T-helper 22 cell (primary cell): ENCODE data around the gene PDPK1.
"Not testable (repeated sequence)": the region's sequence is repeated elsewhere in the genome, so short reads cannot be mapped to it uniquely, and the experiment has no call there.

ENCODE experiments used
- DNase-seq: peaks from one replicate; pipeline ENCODE4 v3.0.0-alpha.2; 2020; ENCODE audit warnings: low read depth

The PDPK1 gene

DNA sequence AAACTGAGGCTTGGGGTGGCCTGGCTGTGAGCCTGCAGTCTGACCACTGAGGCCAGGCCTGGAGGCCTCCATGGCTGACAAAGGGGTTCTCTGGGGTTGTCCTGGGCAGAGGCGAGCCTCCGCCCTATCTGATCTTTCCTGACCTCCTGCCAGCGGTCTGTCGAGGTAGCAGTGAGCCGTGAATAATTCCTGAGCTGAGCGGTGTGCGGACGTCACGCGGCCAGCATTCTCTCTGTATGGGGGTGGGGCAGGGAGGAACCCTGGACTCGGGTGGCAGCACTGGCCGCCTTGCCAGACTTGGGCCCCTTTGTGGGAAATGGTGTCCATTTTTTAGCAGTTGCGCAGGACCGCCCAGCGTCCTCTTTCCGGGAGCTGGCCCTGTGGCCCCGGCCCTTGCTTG, 74.1 kb downstream of the PDPK1 start:
- not testable (repeated sequence) for DNase-seq

DNA sequence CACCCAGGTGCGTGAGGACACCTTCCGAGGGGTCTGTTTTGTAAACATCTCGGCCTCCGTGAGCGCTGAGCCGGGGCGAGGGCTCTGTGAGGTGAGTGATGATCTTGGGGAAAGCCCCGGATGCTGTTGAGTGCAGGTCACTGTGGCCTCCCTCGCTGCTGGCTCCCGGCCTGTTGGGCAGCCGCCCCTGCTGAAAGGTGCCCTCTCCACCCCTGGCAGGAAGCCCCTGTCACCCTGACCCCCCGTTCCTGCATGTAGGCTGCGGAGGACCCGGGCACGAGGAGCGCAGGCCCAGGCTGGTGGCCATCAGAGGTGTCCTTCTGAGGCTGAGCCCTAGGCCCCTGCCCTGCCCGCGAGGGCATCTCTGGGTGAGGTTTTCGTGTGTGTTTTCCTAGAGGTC, 75.4 kb downstream of the PDPK1 start:
- not testable (repeated sequence) for DNase-seq

DNA sequence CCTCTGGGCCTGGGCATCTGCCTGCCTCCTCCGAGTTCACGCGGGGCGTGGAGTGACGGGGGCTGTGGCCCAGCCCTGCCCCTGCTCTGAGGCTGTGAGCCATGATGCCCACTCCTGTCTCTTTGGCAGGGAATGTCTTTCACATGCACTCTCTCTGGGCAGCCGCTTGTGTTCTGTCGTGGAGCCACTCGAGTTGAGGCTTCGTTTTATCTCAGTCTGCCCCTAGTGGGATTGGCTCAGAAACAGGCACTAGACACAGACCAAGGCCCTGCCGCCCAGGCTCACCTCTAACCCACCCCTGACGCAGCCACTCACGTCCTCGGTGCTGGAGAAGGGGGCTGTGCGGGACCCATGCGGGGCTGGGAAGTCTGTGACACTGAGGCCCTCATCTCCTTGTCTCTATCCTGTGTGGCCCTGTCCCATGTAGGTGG, 77.0 kb downstream of the PDPK1 start:
- DNase-seq = no peak

DNA sequence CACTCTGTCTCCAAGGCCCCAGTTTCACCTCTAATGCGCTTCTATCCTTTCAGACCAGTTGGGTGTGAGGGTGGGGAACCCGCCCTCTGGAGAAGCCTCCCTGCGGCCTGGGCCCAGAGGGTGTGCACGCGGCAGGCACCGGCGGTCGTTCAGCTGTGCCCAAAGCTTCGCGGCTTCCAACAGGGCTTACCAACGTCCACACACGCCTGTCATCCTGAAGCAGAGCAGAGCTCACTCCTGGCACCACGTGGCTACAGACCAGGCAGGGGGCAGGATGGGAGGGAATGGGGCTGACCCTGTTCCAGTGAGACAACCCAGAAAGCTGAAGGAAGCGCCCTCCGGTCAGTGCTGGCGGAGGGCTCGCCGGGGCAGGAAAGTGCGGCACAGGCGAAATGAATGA, 81.1 kb downstream of the PDPK1 start:
- DNase-seq = not testable (repeated sequence)

DNA sequence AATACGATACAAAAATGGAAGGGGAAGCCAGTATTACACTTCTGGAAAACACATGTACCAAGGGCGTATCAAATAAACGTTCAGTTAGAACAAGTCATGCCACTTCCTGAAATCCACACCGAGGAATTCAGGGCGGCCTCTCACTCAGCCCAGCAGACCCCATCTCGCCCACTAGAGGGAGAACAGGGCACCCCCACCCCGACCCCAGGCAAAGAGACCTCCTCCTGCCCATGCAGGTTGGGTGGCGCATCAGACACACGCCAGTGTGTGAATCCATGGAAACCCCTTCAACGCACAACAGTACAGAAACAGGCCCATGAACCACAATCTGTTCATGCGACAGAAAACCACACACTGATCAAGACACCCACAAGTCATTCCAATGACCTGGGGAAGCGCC, 81.8 kb downstream of the PDPK1 start:
- not testable (repeated sequence) for DNase-seq

DNA sequence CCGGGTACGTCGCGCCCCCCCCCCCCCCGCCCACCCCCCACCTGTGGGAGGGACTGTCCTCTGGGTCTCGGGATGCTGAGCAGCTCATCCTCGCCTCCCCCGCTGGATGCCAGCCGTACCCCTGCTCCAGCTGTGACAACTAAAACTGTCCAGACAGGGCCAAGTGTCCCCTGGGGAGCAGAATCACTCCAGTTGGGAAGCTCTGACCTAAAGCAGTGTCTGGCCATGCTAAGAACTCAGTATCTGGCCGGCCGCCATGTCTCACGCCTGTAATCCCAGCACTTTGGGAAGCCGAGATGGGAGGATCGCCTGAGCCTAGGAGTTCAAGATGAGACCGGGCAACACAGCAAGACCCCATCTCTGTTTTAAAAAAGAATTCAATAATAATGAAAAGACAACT, 83.0 kb downstream of the PDPK1 start:
- DNase-seq = not testable (repeated sequence)

DNA sequence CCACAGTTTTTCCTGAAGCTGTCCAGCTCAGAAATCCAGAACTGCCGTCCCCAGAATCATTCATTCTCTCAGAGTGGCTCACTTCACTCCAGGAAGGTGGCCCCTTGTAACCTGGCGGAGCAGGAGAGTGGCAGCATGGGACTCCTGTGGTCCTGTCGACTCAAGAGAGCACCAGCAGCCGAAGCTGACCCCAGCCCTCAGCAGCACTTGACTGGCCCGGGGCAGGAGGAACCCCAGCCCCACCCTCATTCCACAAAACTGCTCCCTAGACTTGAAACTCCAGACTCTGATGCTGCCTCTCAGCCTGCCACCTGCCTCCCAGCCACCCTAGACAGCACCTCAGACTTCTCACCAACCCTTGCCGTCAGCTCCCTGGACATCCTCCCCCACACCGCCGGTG, 83.6 kb downstream of the PDPK1 start:
- DNase-seq = not testable (repeated sequence)

DNA sequence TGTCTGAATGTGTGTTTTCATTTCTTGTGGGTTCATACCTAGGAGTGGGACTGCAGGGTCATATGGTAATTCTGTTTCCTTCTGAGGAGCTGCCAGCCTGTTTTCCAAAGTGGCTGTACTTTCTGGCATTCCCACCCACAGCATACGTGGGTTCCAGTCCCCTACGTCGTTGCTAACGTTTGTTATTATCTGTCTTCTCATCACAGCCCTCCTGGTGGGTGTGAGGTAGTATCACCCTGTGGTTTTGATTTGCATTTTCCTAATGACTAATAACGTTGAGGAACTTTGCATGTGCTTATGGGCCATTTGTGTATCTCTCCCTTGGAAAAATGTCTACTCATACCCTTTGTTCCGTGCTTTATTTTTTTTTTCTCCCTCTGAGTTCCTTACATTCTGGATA, 89.3 kb downstream of the PDPK1 start:
- DNase-seq = not testable (repeated sequence)

DNA sequence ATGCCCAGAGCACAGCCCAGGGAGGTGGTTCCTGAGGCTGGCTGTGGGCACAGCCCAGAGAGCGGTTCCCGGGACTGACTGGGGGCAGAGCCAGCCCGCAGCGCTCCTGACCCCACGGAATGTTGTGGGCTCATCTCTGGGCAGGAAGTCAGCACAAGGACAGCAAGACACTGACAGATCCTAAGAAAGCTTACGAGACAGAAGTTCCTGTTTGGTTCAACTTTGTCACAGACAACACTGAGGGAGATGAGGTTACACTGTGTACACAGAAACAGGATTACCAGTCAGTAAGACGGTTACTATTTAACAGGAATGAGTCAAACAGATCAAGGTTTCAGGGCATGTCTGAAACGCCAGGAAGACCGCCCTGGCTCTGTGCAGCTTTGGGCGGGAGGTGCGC, 93.4 kb downstream of the PDPK1 start:
- not testable (repeated sequence) for DNase-seq

DNA sequence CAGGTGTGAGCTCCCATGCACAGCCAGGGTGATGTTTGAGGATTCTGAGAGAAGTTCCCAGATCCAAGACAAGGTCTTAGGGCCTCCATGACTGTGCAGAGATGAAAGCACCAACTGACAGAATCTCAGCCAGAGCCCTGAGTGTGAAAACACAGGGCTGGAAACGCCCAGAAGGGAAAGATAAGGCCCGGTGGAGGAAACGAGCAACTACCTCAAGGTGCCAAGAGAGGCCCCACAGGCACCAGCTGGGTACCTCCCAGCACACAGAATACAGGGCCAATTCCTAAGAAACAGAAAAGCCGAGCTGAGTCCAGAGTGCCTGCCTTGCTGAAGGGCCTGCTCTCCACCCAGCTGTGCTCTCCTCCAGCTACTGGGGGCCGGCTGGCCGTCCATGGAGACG, 94.5 kb downstream of the PDPK1 start:
- DNase-seq = not testable (repeated sequence)

DNA sequence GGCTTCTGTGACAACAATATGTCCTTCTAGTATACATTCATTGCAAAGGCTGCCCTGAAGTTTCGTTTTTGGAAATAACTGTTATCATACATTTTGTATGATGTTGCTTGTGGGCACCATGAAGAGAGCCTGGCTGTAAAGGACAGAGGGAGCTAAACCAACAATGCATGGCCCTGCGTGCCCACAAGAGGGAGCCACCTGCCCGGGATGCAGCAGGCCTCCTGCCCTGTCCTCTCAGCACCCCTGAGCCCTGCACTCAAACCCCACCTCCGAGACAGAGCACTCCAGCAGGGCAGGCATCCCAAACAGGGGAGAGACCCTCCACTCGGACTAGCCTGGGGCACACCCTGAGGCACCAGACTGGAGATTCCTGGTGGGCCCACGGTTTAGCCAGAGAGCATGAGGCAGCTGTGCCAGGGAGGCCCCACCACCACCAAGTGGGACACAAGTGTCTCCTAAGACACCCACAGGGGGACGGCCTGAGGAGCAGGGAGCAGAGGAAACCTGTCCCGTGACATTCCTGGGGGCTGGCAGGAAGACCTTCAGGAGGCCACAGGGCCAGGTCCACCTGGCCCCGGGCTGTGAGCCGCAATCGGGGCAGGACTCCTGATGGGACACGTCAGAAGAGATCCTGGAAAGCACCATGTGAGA, 101.4 kb downstream of the PDPK1 start:
- DNase-seq = not testable (repeated sequence)

DNA sequence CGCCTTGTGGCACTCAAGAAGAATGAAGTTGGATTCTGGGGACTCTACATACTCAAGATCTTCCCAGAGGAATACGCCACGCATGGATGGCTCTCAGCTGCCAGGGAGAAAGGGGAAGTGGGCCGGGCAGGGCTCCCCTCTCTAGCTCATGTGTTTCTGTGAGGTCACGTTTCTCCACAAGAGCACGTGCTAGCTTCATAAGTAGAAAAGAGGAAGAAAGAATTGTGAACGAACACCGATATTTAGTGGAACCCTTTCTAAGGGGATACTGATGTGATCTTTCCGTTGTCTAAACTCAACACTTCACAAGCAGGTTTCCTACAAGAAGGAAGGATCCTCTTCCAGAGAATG, 101.9 kb downstream of the PDPK1 start:
- DNase-seq = not testable (repeated sequence)

DNA sequence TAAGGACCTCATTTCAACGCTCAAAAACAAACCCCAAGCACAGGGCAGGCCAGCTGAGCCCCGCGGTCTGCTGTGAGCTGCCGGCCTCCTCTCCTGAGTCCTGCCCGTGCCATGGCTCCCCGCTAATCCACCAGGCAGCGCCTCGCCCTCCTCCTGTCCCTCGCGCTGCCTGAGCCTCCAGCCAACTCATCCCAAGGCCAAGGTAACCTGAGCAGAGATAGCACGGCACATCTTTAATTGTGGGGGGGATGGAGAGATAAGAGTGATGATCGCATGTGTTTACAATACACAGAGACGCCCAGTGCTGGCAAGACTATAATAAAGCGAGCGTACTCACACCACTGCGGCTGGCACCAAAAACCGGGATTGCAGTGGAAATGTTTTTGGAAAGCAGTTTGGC, 104.7 kb downstream of the PDPK1 start:
- not testable (repeated sequence) for DNase-seq

DNA sequence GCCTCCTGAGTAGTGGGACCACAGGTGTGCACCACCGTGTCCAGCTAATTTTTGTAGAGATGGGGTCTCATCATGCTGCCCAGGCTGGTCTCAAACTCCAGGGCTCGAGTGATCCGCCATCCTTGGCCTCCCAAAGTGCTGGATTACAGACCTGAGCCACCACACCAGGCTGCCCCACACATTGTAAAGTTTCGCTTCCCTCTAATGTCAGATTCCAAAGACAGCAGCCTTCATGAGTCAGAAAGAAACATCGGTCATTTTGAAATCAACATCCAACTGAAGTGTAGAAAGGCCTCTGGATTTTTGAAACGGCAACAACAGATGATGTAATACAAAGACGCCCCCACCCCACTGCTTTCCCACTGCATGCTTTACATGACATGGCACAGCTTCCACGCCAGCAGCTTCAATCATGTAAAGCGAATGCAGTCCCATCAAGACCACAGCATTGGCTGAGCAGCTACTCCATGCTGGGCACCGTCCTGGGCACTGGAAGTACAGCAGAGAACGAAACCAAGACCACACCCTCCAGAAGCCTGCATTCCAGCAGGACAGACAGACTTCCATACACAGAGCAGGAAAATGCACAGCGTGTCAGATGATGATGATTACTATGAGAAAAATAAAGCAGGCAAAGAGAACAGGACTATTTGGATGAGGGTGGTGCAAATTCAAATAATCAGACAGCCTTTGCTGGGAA, 107.1 kb downstream of the PDPK1 start:
- DNase-seq = not testable (repeated sequence)

DNA sequence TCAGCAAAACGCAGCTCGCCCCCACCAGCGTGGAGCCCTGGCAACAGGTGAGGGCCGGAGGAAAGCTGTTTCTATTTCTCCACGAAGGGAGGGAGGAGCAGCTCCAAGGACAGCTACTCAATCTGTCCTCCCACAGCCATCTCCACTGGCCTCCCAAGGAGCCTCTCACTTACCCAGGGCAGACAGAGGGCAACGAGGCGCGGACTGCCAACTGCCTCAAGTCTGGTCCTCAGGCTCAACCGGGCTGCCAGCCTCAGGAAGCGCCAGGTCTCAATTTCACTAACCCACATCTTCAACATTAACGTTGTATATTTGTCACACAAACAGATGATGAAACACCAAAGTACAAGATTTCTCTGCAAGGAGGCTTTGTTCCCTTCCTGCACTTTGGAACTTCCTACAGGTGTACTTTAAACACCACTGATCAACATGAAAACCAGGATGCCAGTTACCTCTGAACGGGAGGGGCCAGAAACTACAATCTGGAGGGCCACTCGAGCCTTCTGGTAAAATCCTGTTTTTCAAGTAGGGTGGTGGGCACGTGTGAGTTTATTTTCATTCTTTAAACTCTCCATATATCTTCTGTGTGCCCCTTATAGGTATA, 113.5 kb downstream of the PDPK1 start:
- not testable (repeated sequence) for DNase-seq
